Activated naive CD8-positive, alpha-beta T cell (primary cell): ENCODE measurements around the gene TTLL9.

ENCODE experiments used
- H3K27ac Mint-ChIP-seq: one replicate; pipeline ENCODE4 v1.8.0; 2021; ENCODE audit warnings: mixed read lengths
- H3K27me3 Mint-ChIP-seq: one replicate; pipeline ENCODE4 v1.8.0; 2021; ENCODE audit warnings: mixed read lengths
- H3K36me3 Mint-ChIP-seq: one replicate; pipeline ENCODE4 v1.8.0; 2021; ENCODE audit warnings: mixed read lengths
- H3K4me1 Mint-ChIP-seq: one replicate; pipeline ENCODE4 v1.8.0; 2021; ENCODE audit warnings: low read depth, mixed read lengths
- H3K4me3 Mint-ChIP-seq: one replicate; pipeline ENCODE4 v1.8.0; 2021; ENCODE audit warnings: mild to moderate bottlenecking, mixed read lengths
- H3K9me3 Mint-ChIP-seq: one replicate; pipeline ENCODE4 v1.8.0; 2021; ENCODE audit warnings: low read depth, mixed read lengths

Gene TTLL9

GRCh38 chr20:31945785-31946184 lies 75.4 kb downstream of the TTLL9 start:
- Mint-ChIP-seq H3K9me3 (no peaks in the 10 kb centered on the region), H3K27me3 (no peaks in the 10 kb centered on the region), H3K4me1 (peaks cover 19% of the 10 kb centered on the region), H3K27ac (no peak overlapping the region), H3K36me3 (peaks cover 17% of the 10 kb centered on the region), H3K4me3 (no peak overlapping the region)

GRCh38 chr20:31948008-31948407 lies 77.6 kb downstream of the TTLL9 start:
- H3K36me3 Mint-ChIP-seq: peaks cover 20% of the 10 kb centered on the region
- H3K4me1 Mint-ChIP-seq: peaks cover 31% of the 10 kb centered on the region
- no peak overlapping the region for H3K4me3 Mint-ChIP-seq
- no peaks in the 10 kb centered on the region for H3K9me3 Mint-ChIP-seq
- H3K27ac Mint-ChIP-seq: no peak overlapping the region
- H3K27me3 Mint-ChIP-seq: no peaks in the 10 kb centered on the region

GRCh38 chr20:31949877-31950646 lies 79.6 kb downstream of the TTLL9 start:
- peak overlapping the region; percentile 98 for H3K4me3 Mint-ChIP-seq
- H3K27me3 Mint-ChIP-seq: peaks cover 2% of the 10 kb centered on the region
- H3K27ac Mint-ChIP-seq: no peak overlapping the region
- H3K9me3 Mint-ChIP-seq: no peaks in the 10 kb centered on the region
- peaks cover 17% of the 10 kb centered on the region for H3K36me3 Mint-ChIP-seq
- H3K4me1 Mint-ChIP-seq: peaks cover 31% of the 10 kb centered on the region

GRCh38 chr20:31951203-31951529 lies 80.7 kb downstream of the TTLL9 start:
- Mint-ChIP-seq H3K27ac (peak overlapping the region; percentile 95), H3K27me3 (peaks cover 2% of the 10 kb centered on the region), H3K4me1 (peaks cover 31% of the 10 kb centered on the region), H3K4me3 (peak overlapping the region; percentile 98), H3K36me3 (peaks cover 17% of the 10 kb centered on the region), H3K9me3 (no peaks in the 10 kb centered on the region)

GRCh38 chr20:31951530-31952453 lies 81.4 kb downstream of the TTLL9 start, which contains the start of gene PDRG1:
TSS of gene PDRG1 (minus strand) at chr20:31952046. CDS start at chr20:31951961, 85 bp downstream.
- peak within 1 kb of the TSS; percentile 95 for H3K27ac Mint-ChIP-seq
- H3K36me3 Mint-ChIP-seq: peaks cover 17% of the 10 kb centered on the region
- H3K27me3 Mint-ChIP-seq: peaks cover 3% of the 10 kb centered on the region
- H3K9me3 Mint-ChIP-seq: no peaks in the 10 kb centered on the region
- H3K4me1 Mint-ChIP-seq: peaks cover 31% of the 10 kb centered on the region
- H3K4me3 Mint-ChIP-seq: peak within 1 kb of the TSS; percentile 98

- Mint-ChIP-seq H3K9me3 (no peaks in the 10 kb centered on the region), H3K27me3 (peaks cover 6% of the 10 kb centered on the region), H3K36me3 (peaks cover 11% of the 10 kb centered on the region)
Observed at GRCh38 chr20:31953556-31954148, 83.2 kb downstream of the TTLL9 start.

GRCh38 chr20:31954500-31954899 lies 84.1 kb downstream of the TTLL9 start:
- H3K4me3 Mint-ChIP-seq: no peak overlapping the region
- peaks cover 24% of the 10 kb centered on the region for H3K4me1 Mint-ChIP-seq
- H3K27ac Mint-ChIP-seq: no peak overlapping the region
- peaks cover 12% of the 10 kb centered on the region for H3K27me3 Mint-ChIP-seq
- no peaks in the 10 kb centered on the region for H3K9me3 Mint-ChIP-seq
- H3K36me3 Mint-ChIP-seq: peaks cover 6% of the 10 kb centered on the region

More at GRCh38 chr20:31953556-31954148, 83.2 kb downstream of the TTLL9 start:
- no peak overlapping the region for H3K4me3 Mint-ChIP-seq
- peaks cover 30% of the 10 kb centered on the region for H3K4me1 Mint-ChIP-seq
- no peak overlapping the region for H3K27ac Mint-ChIP-seq

GRCh38 chr20:31956556-31957526 lies 86.4 kb downstream of the TTLL9 start:
- Mint-ChIP-seq H3K4me3 (no peak overlapping the region), H3K27me3 (peaks cover 17% of the 10 kb centered on the region)

GRCh38 chr20:31962761-31963160 lies 92.3 kb downstream of the TTLL9 start:
- H3K9me3 Mint-ChIP-seq: no peaks in the 10 kb centered on the region
- peaks cover 6% of the 10 kb centered on the region for H3K4me1 Mint-ChIP-seq
- peaks cover 37% of the 10 kb centered on the region for H3K27me3 Mint-ChIP-seq

More at GRCh38 chr20:31956556-31957526, 86.4 kb downstream of the TTLL9 start:
- no peaks in the 10 kb centered on the region for H3K9me3 Mint-ChIP-seq
- H3K27ac Mint-ChIP-seq: no peak overlapping the region
- peaks cover 4% of the 10 kb centered on the region for H3K4me1 Mint-ChIP-seq
- H3K36me3 Mint-ChIP-seq: no peaks in the 10 kb centered on the region

GRCh38 chr20:31963889-31964288 lies 93.5 kb downstream of the TTLL9 start:
- no peaks in the 10 kb centered on the region for H3K9me3 Mint-ChIP-seq
- H3K27me3 Mint-ChIP-seq: peaks cover 35% of the 10 kb centered on the region
- H3K4me1 Mint-ChIP-seq: peaks cover 8% of the 10 kb centered on the region
- no peaks in the 10 kb centered on the region for H3K36me3 Mint-ChIP-seq
- no peak overlapping the region for H3K27ac Mint-ChIP-seq
- no peak overlapping the region for H3K4me3 Mint-ChIP-seq

More at GRCh38 chr20:31962761-31963160, 92.3 kb downstream of the TTLL9 start:
- H3K27ac Mint-ChIP-seq: no peak overlapping the region
- no peak overlapping the region for H3K4me3 Mint-ChIP-seq
- no peaks in the 10 kb centered on the region for H3K36me3 Mint-ChIP-seq

GRCh38 chr20:31966991-31967655 lies 96.7 kb downstream of the TTLL9 start:
- peaks cover 33% of the 10 kb centered on the region for H3K27me3 Mint-ChIP-seq
- H3K9me3 Mint-ChIP-seq: no peaks in the 10 kb centered on the region
- H3K4me3 Mint-ChIP-seq: peak overlapping the region; percentile 69

GRCh38 chr20:31967830-31968249 lies 97.4 kb downstream of the TTLL9 start, which contains the start of gene XKR7:
TSS of gene XKR7 (plus strand) at chr20:31968151. CDS start at chr20:31968176, 25 bp downstream.
- H3K9me3 Mint-ChIP-seq: no peaks in the 10 kb centered on the region
- no peaks in the 10 kb centered on the region for H3K36me3 Mint-ChIP-seq
- peaks cover 10% of the 10 kb centered on the region for H3K4me1 Mint-ChIP-seq
- no peak within 1 kb of the TSS for H3K27ac Mint-ChIP-seq
- H3K4me3 Mint-ChIP-seq: peak within 1 kb of the TSS; percentile 91
- H3K27me3 Mint-ChIP-seq: peaks cover 33% of the 10 kb centered on the region

More at GRCh38 chr20:31966991-31967655, 96.7 kb downstream of the TTLL9 start:
- H3K27ac Mint-ChIP-seq: no peak overlapping the region
- peaks cover 10% of the 10 kb centered on the region for H3K4me1 Mint-ChIP-seq
- H3K36me3 Mint-ChIP-seq: no peaks in the 10 kb centered on the region

- H3K4me1 Mint-ChIP-seq: peaks cover 10% of the 10 kb centered on the region
- no peak overlapping the region for H3K27ac Mint-ChIP-seq
- no peaks in the 10 kb centered on the region for H3K9me3 Mint-ChIP-seq
- H3K36me3 Mint-ChIP-seq: no peaks in the 10 kb centered on the region
- H3K27me3 Mint-ChIP-seq: peaks cover 36% of the 10 kb centered on the region
- H3K4me3 Mint-ChIP-seq: peak overlapping the region; percentile 91
Observed at GRCh38 chr20:31968291-31969126, 98.1 kb downstream of the TTLL9 start.
